A549 (cell line): ENCODE results near the gene ZGPAT.

Experiments used
- MAFK ChIP-seq: fragments of 450-650 bp; IDR thresholded peaks from 2 replicates; pipeline ENCODE4 v1.6.1; 2014; ENCODE audit not compliant: partially characterized antibody
- PHF8 ChIP-seq: fragments of 200-600 bp; sonication (generic); IDR thresholded peaks from 2 replicates; pipeline ENCODE4 v1.6.1; 2016; ENCODE audit warnings: low read depth, mild to moderate bottlenecking, antibody characterized with exemption, moderate library complexity, borderline replicate concordance
- POLR2A ChIP-seq: IDR thresholded peaks from 2 replicates; pipeline ENCODE4 v1.6.1; 2012; ENCODE audit warnings: mild to moderate bottlenecking, low read length
- RFX5 ChIP-seq: fragments of 450-650 bp; IDR thresholded peaks from 2 replicates; pipeline ENCODE4 v1.7.1; 2014; ENCODE audit warnings: antibody characterized with exemption, mild to moderate bottlenecking, moderate library complexity
- SMC3 ChIP-seq: fragments of >200 bp; sonication (Bioruptor Twin); formaldehyde crosslinking; IDR thresholded peaks from 3 replicates; pipeline ENCODE4 v1.6.1; 2018; ENCODE audit warnings: inconsistent platforms
- TF ChIP-seq, protein P1 (sequence below): fragments of >200 bp; sonication (Bioruptor Twin); formaldehyde crosslinking; IDR thresholded peaks from 3 replicates; pipeline ENCODE4 v1.5.1; 2016
- TF ChIP-seq, protein P2 (sequence below): fragments of 450-650 bp; IDR thresholded peaks from 2 replicates; pipeline ENCODE4 v1.6.1; 2014; ENCODE audit warnings: antibody characterized with exemption
- TF ChIP-seq, protein P3 (sequence below): IDR thresholded peaks from 2 replicates; pipeline ENCODE4 v1.6.1; 2012; ENCODE audit warnings: low read depth, borderline replicate concordance
- TF ChIP-seq, protein P4 (sequence below): fragments of 200-600 bp; sonication (generic); IDR thresholded peaks from 2 replicates; pipeline ENCODE4 v1.6.1; 2016; ENCODE audit warnings: antibody characterized with exemption, mild to moderate bottlenecking, moderate library complexity
- TF ChIP-seq, protein P5 (sequence below): fragments of 150-350 bp; IDR thresholded peaks from 2 replicates; pipeline ENCODE4 v1.6.1; 2014; ENCODE audit warnings: low read depth, mild to moderate bottlenecking, low read length

DNA sequence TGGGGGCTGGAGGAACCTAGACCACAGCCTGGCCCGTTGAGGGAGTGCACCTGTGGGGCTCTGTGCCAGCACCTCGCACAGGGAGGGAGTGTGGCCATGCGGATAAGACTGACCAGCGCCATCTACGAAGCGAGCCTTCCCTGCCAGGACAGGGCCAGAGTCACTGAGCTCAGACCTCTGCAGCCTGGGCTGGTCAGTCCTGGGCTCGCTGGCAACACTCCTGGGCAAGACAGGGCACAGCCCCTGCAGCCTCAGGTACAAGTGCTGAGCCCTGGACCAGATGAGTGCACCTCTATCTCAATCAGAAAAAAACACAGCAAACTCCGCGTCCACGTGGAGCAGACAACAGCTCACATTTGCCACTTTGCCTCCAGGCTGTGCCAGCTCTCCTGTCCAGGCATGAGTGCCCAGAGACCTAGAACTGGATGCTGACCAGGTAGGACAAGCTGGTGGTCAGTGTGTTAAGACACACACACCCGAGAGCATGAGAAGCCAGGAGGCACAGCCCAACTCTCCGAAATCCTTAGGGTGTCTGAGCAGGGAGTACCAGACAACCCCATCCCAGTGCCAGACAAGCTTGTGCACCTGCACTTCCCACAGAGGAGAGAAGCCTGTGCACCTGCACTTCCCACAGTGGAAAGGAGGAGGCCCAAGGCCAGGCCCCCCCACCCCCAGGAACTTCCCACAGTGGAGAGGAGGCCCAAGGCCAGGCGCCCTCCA, 4.9 kb upstream of the ZGPAT start:
- TF ChIP-seq, protein P1, sequence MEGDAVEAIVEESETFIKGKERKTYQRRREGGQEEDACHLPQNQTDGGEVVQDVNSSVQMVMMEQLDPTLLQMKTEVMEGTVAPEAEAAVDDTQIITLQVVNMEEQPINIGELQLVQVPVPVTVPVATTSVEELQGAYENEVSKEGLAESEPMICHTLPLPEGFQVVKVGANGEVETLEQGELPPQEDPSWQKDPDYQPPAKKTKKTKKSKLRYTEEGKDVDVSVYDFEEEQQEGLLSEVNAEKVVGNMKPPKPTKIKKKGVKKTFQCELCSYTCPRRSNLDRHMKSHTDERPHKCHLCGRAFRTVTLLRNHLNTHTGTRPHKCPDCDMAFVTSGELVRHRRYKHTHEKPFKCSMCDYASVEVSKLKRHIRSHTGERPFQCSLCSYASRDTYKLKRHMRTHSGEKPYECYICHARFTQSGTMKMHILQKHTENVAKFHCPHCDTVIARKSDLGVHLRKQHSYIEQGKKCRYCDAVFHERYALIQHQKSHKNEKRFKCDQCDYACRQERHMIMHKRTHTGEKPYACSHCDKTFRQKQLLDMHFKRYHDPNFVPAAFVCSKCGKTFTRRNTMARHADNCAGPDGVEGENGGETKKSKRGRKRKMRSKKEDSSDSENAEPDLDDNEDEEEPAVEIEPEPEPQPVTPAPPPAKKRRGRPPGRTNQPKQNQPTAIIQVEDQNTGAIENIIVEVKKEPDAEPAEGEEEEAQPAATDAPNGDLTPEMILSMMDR = no peak
- TF ChIP-seq, protein P2, sequence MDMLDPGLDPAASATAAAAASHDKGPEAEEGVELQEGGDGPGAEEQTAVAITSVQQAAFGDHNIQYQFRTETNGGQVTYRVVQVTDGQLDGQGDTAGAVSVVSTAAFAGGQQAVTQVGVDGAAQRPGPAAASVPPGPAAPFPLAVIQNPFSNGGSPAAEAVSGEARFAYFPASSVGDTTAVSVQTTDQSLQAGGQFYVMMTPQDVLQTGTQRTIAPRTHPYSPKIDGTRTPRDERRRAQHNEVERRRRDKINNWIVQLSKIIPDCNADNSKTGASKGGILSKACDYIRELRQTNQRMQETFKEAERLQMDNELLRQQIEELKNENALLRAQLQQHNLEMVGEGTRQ = no peak
- no peak for TF ChIP-seq RFX5
- no peak for TF ChIP-seq POLR2A
- TF ChIP-seq, protein P3, sequence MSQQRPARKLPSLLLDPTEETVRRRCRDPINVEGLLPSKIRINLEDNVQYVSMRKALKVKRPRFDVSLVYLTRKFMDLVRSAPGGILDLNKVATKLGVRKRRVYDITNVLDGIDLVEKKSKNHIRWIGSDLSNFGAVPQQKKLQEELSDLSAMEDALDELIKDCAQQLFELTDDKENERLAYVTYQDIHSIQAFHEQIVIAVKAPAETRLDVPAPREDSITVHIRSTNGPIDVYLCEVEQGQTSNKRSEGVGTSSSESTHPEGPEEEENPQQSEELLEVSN = no peak
- TF ChIP-seq PHF8 = no peak
- TF ChIP-seq, protein P4, sequence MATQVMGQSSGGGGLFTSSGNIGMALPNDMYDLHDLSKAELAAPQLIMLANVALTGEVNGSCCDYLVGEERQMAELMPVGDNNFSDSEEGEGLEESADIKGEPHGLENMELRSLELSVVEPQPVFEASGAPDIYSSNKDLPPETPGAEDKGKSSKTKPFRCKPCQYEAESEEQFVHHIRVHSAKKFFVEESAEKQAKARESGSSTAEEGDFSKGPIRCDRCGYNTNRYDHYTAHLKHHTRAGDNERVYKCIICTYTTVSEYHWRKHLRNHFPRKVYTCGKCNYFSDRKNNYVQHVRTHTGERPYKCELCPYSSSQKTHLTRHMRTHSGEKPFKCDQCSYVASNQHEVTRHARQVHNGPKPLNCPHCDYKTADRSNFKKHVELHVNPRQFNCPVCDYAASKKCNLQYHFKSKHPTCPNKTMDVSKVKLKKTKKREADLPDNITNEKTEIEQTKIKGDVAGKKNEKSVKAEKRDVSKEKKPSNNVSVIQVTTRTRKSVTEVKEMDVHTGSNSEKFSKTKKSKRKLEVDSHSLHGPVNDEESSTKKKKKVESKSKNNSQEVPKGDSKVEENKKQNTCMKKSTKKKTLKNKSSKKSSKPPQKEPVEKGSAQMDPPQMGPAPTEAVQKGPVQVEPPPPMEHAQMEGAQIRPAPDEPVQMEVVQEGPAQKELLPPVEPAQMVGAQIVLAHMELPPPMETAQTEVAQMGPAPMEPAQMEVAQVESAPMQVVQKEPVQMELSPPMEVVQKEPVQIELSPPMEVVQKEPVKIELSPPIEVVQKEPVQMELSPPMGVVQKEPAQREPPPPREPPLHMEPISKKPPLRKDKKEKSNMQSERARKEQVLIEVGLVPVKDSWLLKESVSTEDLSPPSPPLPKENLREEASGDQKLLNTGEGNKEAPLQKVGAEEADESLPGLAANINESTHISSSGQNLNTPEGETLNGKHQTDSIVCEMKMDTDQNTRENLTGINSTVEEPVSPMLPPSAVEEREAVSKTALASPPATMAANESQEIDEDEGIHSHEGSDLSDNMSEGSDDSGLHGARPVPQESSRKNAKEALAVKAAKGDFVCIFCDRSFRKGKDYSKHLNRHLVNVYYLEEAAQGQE = no peak
- TF ChIP-seq, protein P5, sequence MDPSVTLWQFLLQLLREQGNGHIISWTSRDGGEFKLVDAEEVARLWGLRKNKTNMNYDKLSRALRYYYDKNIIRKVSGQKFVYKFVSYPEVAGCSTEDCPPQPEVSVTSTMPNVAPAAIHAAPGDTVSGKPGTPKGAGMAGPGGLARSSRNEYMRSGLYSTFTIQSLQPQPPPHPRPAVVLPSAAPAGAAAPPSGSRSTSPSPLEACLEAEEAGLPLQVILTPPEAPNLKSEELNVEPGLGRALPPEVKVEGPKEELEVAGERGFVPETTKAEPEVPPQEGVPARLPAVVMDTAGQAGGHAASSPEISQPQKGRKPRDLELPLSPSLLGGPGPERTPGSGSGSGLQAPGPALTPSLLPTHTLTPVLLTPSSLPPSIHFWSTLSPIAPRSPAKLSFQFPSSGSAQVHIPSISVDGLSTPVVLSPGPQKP = no peak
- TF ChIP-seq MAFK = no peak
- no peak for TF ChIP-seq SMC3
